Motor neuron (in vitro differentiated cells): ENCODE measurements around the gene CTSO. TPM values are rescaled to one million over a fixed set of nuclear protein-coding genes. Genes with fewer than 3 reads are reported as not detected.
A peak's percentile ranks its signal among the peaks of the same experiment; 100 is the strongest.

Experiments used
- ATAC-seq, 8 experiments: fragments of 200-7000 bp; cut with Tn5 transposase; replicated peaks in 6 of 8; 2 replicates each; pipeline ENCODE4 v1.8.0; 2021; ENCODE audit warnings: mild to moderate bottlenecking in 8 of 8, moderate library complexity in 8 of 8
- H3K27ac ChIP-seq, 2 donors: fragments of 250-450 bp; sonication (Bioruptor Pico); 2 replicates each; pipeline ENCODE4 v1.9.0; 2021; ENCODE audit warnings: antibody characterized with exemption in 2 of 2, mild to moderate bottlenecking in 2 of 2, moderate library complexity in 1 of 2
- H3K4me1 ChIP-seq, 2 donors: fragments of 250-450 bp; sonication (Bioruptor Pico); replicated peaks in 1 of 2; 2 replicates each; pipeline ENCODE4 v1.6.1; 2021; ENCODE audit warnings: antibody characterized with exemption in 2 of 2, mild to moderate bottlenecking in 2 of 2, moderate library complexity in 1 of 2
- H3K4me3 ChIP-seq, 5 donors: fragments of 250-450 bp; sonication (Bioruptor Pico); 2 replicates each; pipeline ENCODE4 v1.9.0; 2021; ENCODE audit warnings: antibody characterized with exemption in 5 of 5, mild to moderate bottlenecking in 5 of 5, moderate library complexity in 4 of 5
- WGBS, 10 experiments: fragments of 450-650 bp; shearing (Covaris generic); methylation state at CpG; one replicate each; pipeline ENCODE4 v1.0.0; 2022; 5-methylcytosine and 5-hydroxymethylcytosine counted together
- in situ Hi-C, 9 experiments: fragments of 400-800 bp; cut with MboI; loops; one replicate each; pipeline ENCODE4 v1.15.0; 2021; ENCODE audit warnings: low sequenced_read_pairs in 9 of 9, low pct_unique_long_range_greater_than_20kb in 2 of 9; ENCODE audit not compliant: unreplicated experiment in 9 of 9
- total RNA-seq, 8 experiments: library from RNA; unstranded; fragments of 300-600 nt; gene quantifications; 2 replicates each; pipeline versions ENCODE4 v1.2.3 to v1.2.4, GENCODE V29; 2022

Gene CTSO
- total RNA-seq, 8 experiments from 2014 or later: 0.76 to 23.2 (median 6.1) TPM

DNA sequence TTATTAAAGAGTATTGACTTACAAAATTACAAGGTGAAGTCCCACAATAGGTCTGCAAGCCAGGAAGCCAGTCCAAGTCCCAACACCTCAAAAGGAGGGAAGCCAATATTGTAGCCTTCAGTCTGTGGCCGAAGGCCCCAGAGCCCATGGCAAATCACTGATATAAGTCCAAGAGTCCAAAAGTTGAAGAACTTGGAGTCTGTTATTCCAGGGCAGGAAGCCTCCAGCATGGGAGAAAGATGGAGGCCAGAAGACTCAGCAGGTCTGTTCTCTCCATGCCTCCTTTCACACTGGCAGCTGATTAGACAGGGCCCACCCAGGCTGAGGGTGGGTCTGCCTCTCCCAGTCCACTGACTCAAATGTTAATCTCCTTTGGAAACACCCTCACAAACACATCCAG, 32.1 kb downstream of the CTSO start:
- H3K4me3 ChIP-seq: no peak overlapping the region
- H3K4me1 ChIP-seq: peaks cover 0 to 5% of the 10 kb centered on the region in 2 donors
- no peak for ATAC-seq
- WGBS, 10 experiments: 0 to 83% (median 80%) methylated on average over 1 of the region's 1 CpG; no CpG with 5 or more reads in 7 of the 10 experiments
- in situ Hi-C loops: no loop called here
- H3K27ac ChIP-seq: no peak overlapping the region

DNA sequence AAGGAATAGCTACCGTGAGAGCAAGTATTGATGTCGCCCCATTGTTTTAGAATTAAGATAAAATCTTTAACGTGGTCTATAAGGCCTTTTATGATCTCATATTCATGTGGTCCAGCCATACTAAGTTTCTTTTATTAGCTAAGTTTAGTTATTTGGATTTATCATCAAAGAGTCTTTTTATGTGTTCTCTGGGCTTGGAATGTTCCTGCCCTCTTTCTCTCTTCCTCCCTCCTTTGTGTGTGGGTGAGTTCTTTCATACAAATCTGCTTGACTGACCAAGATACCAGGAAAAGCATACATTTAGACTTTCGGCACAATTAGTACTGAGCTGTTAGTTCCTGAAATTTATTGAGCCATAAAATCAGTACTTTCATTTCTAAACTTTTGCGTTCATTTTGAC, 38.9 kb downstream of the CTSO start:
- Histone ChIP-seq H3K4me3 (no peak overlapping the region), H3K27ac (no peak overlapping the region), H3K4me1 (no peaks in the 10 kb centered on the region)
- ATAC-seq: no peak
- in situ Hi-C loops: no loop called here
- 0 to 55% (median 40%) methylated on average over 1 to 5 of the region's 5 CpGs for WGBS, 10 experiments

GRCh38 chr4:155911905-155912304, 41.8 kb downstream of the CTSO start:
- in situ Hi-C loops: no loop called here
- 8 to 100% (median 75%) methylated on average over 1 of the region's 1 CpG; no CpG with 5 or more reads in 1 of the 10 experiments for WGBS, 10 experiments
- Histone ChIP-seq H3K4me1 (no peaks in the 10 kb centered on the region), H3K4me3 (no peak overlapping the region), H3K27ac (no peak overlapping the region)
- ATAC-seq: no peak

- in situ Hi-C loops: no loop called here
- no peak for ATAC-seq
- Histone ChIP-seq H3K4me3 (no peak overlapping the region), H3K27ac (no peak overlapping the region), H3K4me1 (no peaks in the 10 kb centered on the region)
- WGBS, 10 experiments: 40 to 100% (median 95%) methylated on average over 1 to 3 of the region's 3 CpGs; no CpG with 5 or more reads in 1 of the 10 experiments
Observed at GRCh38 chr4:155909615-155910226, 43.9 kb downstream of the CTSO start.

DNA sequence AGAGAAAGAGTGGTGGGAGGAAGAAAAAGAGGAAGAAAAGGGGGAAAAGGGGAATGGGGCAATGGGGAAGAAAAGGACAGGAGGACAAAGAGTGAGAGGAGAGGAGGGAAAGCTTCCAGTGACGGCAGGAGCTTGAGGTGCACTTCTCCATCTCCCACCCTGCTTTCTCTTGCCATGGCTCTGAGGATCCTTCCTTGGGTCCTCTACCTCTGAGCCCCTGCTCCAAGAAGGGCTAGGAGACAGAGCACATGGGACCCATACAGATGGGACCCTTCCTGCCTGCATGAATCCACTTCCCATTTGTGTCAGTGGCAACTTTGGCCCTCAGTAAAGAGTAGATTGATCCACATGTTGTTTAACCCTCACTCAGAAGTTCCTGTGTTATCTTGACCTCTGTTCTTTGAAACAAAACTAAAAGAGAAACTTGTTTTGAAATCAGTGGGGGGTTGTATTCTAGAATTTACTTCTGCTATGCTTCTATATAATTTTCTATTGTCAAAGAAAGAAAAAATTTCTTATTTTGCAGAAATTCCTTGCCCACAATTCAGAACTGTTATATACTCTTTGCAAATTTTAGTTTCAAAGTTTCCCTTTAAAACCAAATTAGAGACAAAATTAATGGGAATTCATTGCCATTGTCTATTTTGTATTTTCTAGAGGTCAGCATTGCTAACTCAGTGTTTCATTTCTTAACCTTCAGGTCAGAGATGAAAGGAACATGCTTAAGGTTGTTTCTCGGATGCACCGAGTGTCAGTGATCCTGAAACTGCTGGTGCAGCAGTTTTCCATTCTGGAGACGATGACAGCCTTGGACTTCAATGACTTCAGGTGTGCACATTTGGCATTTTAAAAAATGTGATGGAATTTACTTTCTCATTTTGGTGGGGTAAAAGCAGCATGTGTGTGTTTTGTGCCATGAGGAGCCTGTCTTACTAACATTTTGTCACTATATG, 45.2 kb downstream of the CTSO start:
- 79 to 100% (median 94%) methylated on average over 1 to 4 of the region's 4 CpGs; no CpG with 5 or more reads in 2 of the 10 experiments for WGBS, 10 experiments
- in situ Hi-C loops: no loop called here
- no peak overlapping the region for H3K27ac ChIP-seq
- H3K4me1 ChIP-seq: no peaks in the 10 kb centered on the region
- H3K4me3 ChIP-seq: no peak overlapping the region
- no peak for ATAC-seq

- WGBS, 10 experiments: 50 to 100% (median 100%) methylated on average over 1 of the region's 1 CpG; no CpG with 5 or more reads in 1 of the 10 experiments
- no peak overlapping the region for H3K4me3 ChIP-seq
- no peak overlapping the region for H3K27ac ChIP-seq
- ATAC-seq: no peak
- H3K4me1 ChIP-seq: no peaks in the 10 kb centered on the region
- in situ Hi-C loops: no loop called here
Observed at GRCh38 chr4:155907556-155907955, 46.1 kb downstream of the CTSO start.

DNA sequence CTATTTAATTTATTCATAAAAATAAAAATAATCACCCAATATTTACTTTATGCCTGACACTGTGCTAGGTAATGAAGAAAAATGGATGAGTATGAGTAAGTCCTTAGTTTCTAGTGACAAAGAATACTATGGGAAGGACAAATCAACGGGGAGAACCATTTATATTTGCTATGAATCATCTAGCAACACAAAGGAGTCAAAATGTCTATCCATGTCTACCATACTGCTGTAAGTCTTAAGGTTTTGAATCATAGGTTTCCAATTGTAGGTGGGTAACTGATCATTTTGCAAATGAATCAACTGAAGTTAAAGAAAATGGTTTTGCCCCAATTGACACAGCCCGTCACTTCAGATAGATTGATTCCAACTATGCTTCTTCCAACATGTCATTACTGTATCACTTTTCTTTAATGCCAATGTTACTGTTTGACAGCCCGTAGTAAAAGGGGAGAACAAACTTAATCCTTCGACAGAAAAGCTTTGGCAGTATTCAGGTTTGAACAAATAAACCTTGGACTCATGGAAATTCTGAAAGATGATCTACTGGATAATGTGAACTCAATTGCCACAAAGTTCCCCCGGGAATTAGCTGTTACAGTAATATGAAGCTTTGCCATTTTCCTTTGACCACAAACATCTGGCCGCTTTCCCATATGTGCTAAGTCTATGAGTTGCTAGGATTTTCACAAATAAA, 47.0 kb downstream of the CTSO start:
- Histone ChIP-seq H3K4me3 (no peak overlapping the region), H3K27ac (no peak overlapping the region), H3K4me1 (no peaks in the 10 kb centered on the region)
- ATAC-seq: peak in 3 of 8 experiments; percentile 66 to 87 (median 75)
- 2 to 94% (median 80%) methylated on average over 3 to 6 of the region's 6 CpGs; no CpG with 5 or more reads in 1 of the 10 experiments for WGBS, 10 experiments
- in situ Hi-C loops: no loop called here

DNA sequence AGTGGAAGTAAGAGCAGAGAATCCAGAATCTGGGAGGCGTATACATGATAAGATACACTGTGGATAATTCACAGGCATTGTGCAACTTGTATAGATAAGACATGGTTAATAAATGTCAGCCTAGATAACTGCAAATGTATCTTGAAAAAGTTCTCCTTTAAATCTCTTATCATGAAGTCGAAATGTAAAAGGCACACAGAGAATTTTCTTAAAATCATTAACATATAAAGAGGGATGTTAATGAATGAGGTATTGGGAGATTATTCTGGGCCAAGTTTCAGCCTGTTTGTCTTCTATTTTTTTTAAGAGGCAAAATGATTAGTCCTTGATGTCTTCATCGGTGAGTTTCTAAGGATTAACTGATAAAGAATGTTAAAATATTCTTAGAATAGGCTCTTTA, 49.3 kb downstream of the CTSO start:
- WGBS, 10 experiments: 29 to 80% (median 53%) methylated on average over 2 to 3 of the region's 3 CpGs; no CpG with 5 or more reads in 1 of the 10 experiments
- no peak overlapping the region for H3K4me3 ChIP-seq
- in situ Hi-C loops: no loop called here
- no peaks in the 10 kb centered on the region for H3K4me1 ChIP-seq
- ATAC-seq: no peak
- H3K27ac ChIP-seq: no peak overlapping the region

- WGBS, 10 experiments: 22 to 92% (median 63%) methylated on average over 1 of the region's 1 CpG; no CpG with 5 or more reads in 2 of the 10 experiments
- no peak within 1 kb of the TSS for H3K27ac ChIP-seq
- ATAC-seq: peak in 2 of 8 experiments; percentile 27 to 44
- in situ Hi-C loops: no loop called here
- H3K4me1 ChIP-seq: no peaks in the 10 kb centered on the region
- H3K4me3 ChIP-seq: no peak within 1 kb of the TSS
Observed at GRCh38 chr4:155903453-155903852, 50.2 kb downstream of the CTSO start, which contains the start of gene TDO2. Gene TDO2, plus strand, starts transcription at chr4:155903696. Its CDS starts 63 bp downstream, at chr4:155903759.

GRCh38 chr4:155901013-155901412, 52.7 kb downstream of the CTSO start:
- peak in 3 of 8 experiments; percentile 83 to 93 (median 89) for ATAC-seq
- WGBS, 10 experiments: 0 to 100% (median 83%) methylated on average over 1 to 2 of the region's 2 CpGs; no CpG with 5 or more reads in 2 of the 10 experiments
- in situ Hi-C loops: no loop called here
- H3K4me3 ChIP-seq: no peak overlapping the region
- H3K27ac ChIP-seq: no peak overlapping the region
- no peaks in the 10 kb centered on the region for H3K4me1 ChIP-seq

- no peak overlapping the region for H3K4me3 ChIP-seq
- 25 to 86% (median 61%) methylated on average over 1 of the region's 1 CpG; no CpG with 5 or more reads in 2 of the 10 experiments for WGBS, 10 experiments
- no peak overlapping the region for H3K27ac ChIP-seq
- in situ Hi-C loops: no loop called here
- ATAC-seq: peak in 3 of 8 experiments; percentile 41 to 66 (median 61)
- no peaks in the 10 kb centered on the region for H3K4me1 ChIP-seq
Observed at GRCh38 chr4:155900381-155900780, 53.3 kb downstream of the CTSO start.

GRCh38 chr4:155899891-155900290, 53.8 kb downstream of the CTSO start:
- in situ Hi-C loops: no loop called here
- H3K4me1 ChIP-seq: no peaks in the 10 kb centered on the region
- no peak overlapping the region for H3K4me3 ChIP-seq
- H3K27ac ChIP-seq: no peak overlapping the region
- ATAC-seq: no peak
- 24 to 59% (median 38%) methylated on average over 2 to 3 of the region's 3 CpGs; no CpG with 5 or more reads in 1 of the 10 experiments for WGBS, 10 experiments
